H1 (cell line): Measurements from ENCODE around the gene NEDD8.
A peak's percentile ranks its signal among the peaks of the same experiment; 100 is the strongest.

Experiments
- CTBP2 ChIP-seq: IDR thresholded peaks from 2 replicates; pipeline ENCODE4 v1.7.0; 2011; ENCODE audit warnings: borderline replicate concordance, mild to moderate bottlenecking, moderate library complexity, mixed read lengths, low read length; ENCODE audit not compliant: insufficient read depth, insufficient read length
- CTCF ChIP-seq, 3 experiments: IDR thresholded peaks; 1 replicate in 2 of 3; 2 replicates in 1 of 3; pipeline versions ENCODE4 v1.5.1 to v1.6.1; 2011; ENCODE audit warnings: low read length in 3 of 3, mild to moderate bottlenecking in 3 of 3, inconsistent platforms in 2 of 3, low read depth in 1 of 3, moderate library complexity in 1 of 3; ENCODE audit not compliant: insufficient read depth in 1 of 3; ENCODE audit errors: control extremely low read depth in 1 of 3
- FOSL1 ChIP-seq: IDR thresholded peaks from 2 replicates; pipeline ENCODE4 v1.6.1; 2011; ENCODE audit warnings: mild to moderate bottlenecking, low read depth, low read length, moderate library complexity; ENCODE audit not compliant: insufficient read depth
- KDM4A ChIP-seq: IDR thresholded peaks from one replicate; pipeline ENCODE4 v1.7.1; 2012; ENCODE audit warnings: low read depth, mild to moderate bottlenecking, moderate library complexity, low read length, inconsistent platforms; ENCODE audit not compliant: severe bottlenecking
- POLR2A ChIP-seq, 2 experiments: IDR thresholded peaks; 1 replicate in 1 of 2; 2 replicates in 1 of 2; pipeline ENCODE4 v1.6.1; 2011; ENCODE audit warnings: low read depth in 2 of 2, low read length in 2 of 2, mild to moderate bottlenecking in 2 of 2; ENCODE audit errors: control extremely low read depth in 1 of 2
- POLR2AphosphoS5 ChIP-seq: IDR thresholded peaks from 2 replicates; pipeline ENCODE4 v1.6.1; 2011; ENCODE audit warnings: low read depth, low read length
- POU5F1 ChIP-seq: IDR thresholded peaks from 2 replicates; pipeline ENCODE4 v1.6.1; 2011; ENCODE audit warnings: low read depth, mild to moderate bottlenecking, low read length, moderate library complexity
- RFX5 ChIP-seq: IDR thresholded peaks from 2 replicates; pipeline ENCODE4 v1.6.1; 2011; ENCODE audit warnings: low read depth, low read length, improper control_type of control experiment, borderline replicate concordance
- SIN3A ChIP-seq, 2 experiments: IDR thresholded peaks in 1 of 2; conservative IDR thresholded peaks in 1 of 2; 2 replicates each; pipeline ENCODE4 v1.6.1; 2011 to 2012; ENCODE audit warnings: low read length in 2 of 2, improper control_type of control experiment in 1 of 2, low read depth in 1 of 2, mild to moderate bottlenecking in 1 of 2
- SRF ChIP-seq: IDR thresholded peaks from 2 replicates; pipeline ENCODE4 v1.6.1; 2011; ENCODE audit warnings: mild to moderate bottlenecking, low read depth, low read length, moderate library complexity
- TBP ChIP-seq: IDR thresholded peaks from 2 replicates; pipeline ENCODE4 v1.6.1; 2011; ENCODE audit warnings: low read depth, low read length, improper control_type of control experiment
- USF2 ChIP-seq: IDR thresholded peaks from 2 replicates; pipeline ENCODE4 v1.6.1; 2011; ENCODE audit warnings: low read length, improper control_type of control experiment
- TF ChIP-seq, protein P1 (sequence below): IDR thresholded peaks from 2 replicates; pipeline ENCODE4 v1.6.1; 2012; ENCODE audit warnings: low read length, inconsistent platforms

DNA sequence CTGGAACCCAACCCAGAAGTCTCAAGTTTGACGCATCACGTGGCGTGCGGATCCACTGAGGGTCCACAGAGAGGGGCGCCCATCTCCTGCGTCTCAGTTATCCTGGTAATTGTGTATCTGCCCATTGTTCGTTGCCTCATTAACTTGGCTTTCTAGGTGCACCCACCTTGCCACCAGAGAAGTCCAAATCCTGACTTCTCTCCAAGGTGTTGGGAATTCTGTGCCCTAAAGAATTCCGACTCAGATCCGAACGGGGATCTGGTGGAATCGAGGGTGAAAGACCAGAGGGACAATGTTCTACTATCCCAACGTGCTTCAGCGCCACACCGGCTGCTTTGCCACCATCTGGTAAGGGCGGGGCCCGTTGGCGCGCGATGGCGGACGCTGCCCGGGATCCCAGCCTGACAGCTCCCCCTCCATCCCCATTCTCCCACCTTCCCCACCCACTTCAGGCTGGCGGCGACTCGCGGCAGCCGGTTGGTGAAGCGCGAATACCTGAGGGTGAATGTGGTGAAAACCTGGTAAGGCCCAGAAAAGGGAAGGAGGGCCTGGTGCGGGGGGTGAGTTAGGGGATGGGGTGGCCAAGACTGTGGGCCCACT lies 59.8 kb downstream of the NEDD8 start:
- TF ChIP-seq TBP (no peak), USF2 (no peak), POLR2A (IDR thresholded peaks at IDR 0.05; ENCODE audit: control extremely low read depth in 1 of 2, low read depth in 2 of 2, low read length in 2 of 2) (peak in 1 of 2 experiments; percentile 28; a peak in 1 of 3 replicates), CTBP2 (no peak), SIN3A (conservative IDR thresholded peaks at IDR 0.05 in 1 of 2, IDR thresholded peaks at IDR 0.05 in 1 of 2; ENCODE audit: low read depth in 1 of 2, low read length in 2 of 2) (peak in 1 of 2 experiments; percentile 71; a peak in 1 of 4 replicates), SRF (no peak), RFX5 (no peak), CTCF (IDR thresholded peaks at IDR 0.05; ENCODE audit: control extremely low read depth in 1 of 3, insufficient read depth in 1 of 3, low read depth in 1 of 3, low read length in 3 of 3) (no peak), KDM4A (peak; percentile 27), POU5F1 (no peak), POLR2AphosphoS5 (no peak; the same call in 1 of the 2 replicates), FOSL1 (no peak)
- TF ChIP-seq, protein P1, sequence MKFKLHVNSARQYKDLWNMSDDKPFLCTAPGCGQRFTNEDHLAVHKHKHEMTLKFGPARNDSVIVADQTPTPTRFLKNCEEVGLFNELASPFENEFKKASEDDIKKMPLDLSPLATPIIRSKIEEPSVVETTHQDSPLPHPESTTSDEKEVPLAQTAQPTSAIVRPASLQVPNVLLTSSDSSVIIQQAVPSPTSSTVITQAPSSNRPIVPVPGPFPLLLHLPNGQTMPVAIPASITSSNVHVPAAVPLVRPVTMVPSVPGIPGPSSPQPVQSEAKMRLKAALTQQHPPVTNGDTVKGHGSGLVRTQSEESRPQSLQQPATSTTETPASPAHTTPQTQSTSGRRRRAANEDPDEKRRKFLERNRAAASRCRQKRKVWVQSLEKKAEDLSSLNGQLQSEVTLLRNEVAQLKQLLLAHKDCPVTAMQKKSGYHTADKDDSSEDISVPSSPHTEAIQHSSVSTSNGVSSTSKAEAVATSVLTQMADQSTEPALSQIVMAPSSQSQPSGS = no peak
